ENCODE data around the gene PIGN. TPM values are rescaled to one million over a fixed set of nuclear protein-coding genes. Genes with fewer than 3 reads are reported as not detected.

PIGN gene
- total RNA-seq, 6 experiments from 2014 or later = 8.2 to 17.8 (median 13.0) TPM

- no peak overlapping the region for H3K27ac ChIP-seq
- H3K4me1 ChIP-seq = no peaks in the 10 kb centered on the region
- TF ChIP-seq POLR2A (IDR thresholded peaks at IDR 0.05) = no peak
- no peak for TF ChIP-seq CTCF (IDR thresholded peaks at IDR 0.05)
- H3K36me3 ChIP-seq = no peaks in the 10 kb centered on the region
- DNase-seq (no peak), ATAC-seq (no peak)
- H3K9me3 ChIP-seq = no peaks in the 10 kb centered on the region
- no peak overlapping the region for H3K4me3 ChIP-seq
- WGBS (ENCODE audit: insufficient coverage, low coverage, low lambda C conversion rate, missing lambda C conversion rate) = 36% methylated on average over 5 of the region's 6 CpGs
- intact Hi-C loops (cut with DNase I) = no loop called here
- H3K27me3 ChIP-seq = no peaks in the 10 kb centered on the region
These were observed 169.2 kb downstream of the PIGN start for GRCh38 chr18:62017618-62018017.

- H3K9me3 ChIP-seq = no peaks in the 10 kb centered on the region
- no peaks in the 10 kb centered on the region for H3K27me3 ChIP-seq
- no peak overlapping the region for H3K4me3 ChIP-seq
- H3K27ac ChIP-seq = no peak overlapping the region
- ATAC-seq (no peak), DNase-seq (no peak)
- no peaks in the 10 kb centered on the region for H3K4me1 ChIP-seq
- no peaks in the 10 kb centered on the region for H3K36me3 ChIP-seq
- 71% methylated on average over 6 of the region's 6 CpGs for WGBS (ENCODE audit: insufficient coverage, low coverage, low lambda C conversion rate, missing lambda C conversion rate)
- no peak for TF ChIP-seq POLR2A (IDR thresholded peaks at IDR 0.05)
- TF ChIP-seq CTCF (IDR thresholded peaks at IDR 0.05) = no peak
- intact Hi-C loops (cut with DNase I) = no loop called here
These were observed 175.4 kb downstream of the PIGN start for GRCh38 chr18:62011416-62011815.

- intact Hi-C loops (cut with DNase I) = no loop called here
- 63% methylated on average over 3 of the region's 3 CpGs for WGBS (ENCODE audit: insufficient coverage, low coverage, low lambda C conversion rate, missing lambda C conversion rate)
- DNase-seq = no peak
- H3K27me3 ChIP-seq = no peaks in the 10 kb centered on the region
- H3K4me3 ChIP-seq = no peak overlapping the region
- H3K4me1 ChIP-seq = no peaks in the 10 kb centered on the region
- ATAC-seq = no peak
- H3K9me3 ChIP-seq = no peaks in the 10 kb centered on the region
- no peaks in the 10 kb centered on the region for H3K36me3 ChIP-seq
- H3K27ac ChIP-seq = no peak overlapping the region
- TF ChIP-seq POLR2A (IDR thresholded peaks at IDR 0.05) (no peak), CTCF (IDR thresholded peaks at IDR 0.05) (no peak)
These were observed 177.3 kb downstream of the PIGN start for GRCh38 chr18:62009521-62009920.

GRCh38 chr18:62001396-62001795 is 185.5 kb downstream of the PIGN start:
- TF ChIP-seq POLR2A (IDR thresholded peaks at IDR 0.05) (no peak), CTCF (IDR thresholded peaks at IDR 0.05) (no peak)
- H3K27ac ChIP-seq = no peak overlapping the region
- no peaks in the 10 kb centered on the region for H3K27me3 ChIP-seq
- no peak for DNase-seq
- intact Hi-C loops (cut with DNase I) = no loop called here
- no peak overlapping the region for H3K4me3 ChIP-seq
- H3K36me3 ChIP-seq = no peaks in the 10 kb centered on the region
- H3K4me1 ChIP-seq = peaks cover 0 to 9% (median 0%) of the 10 kb centered on the region in 4 donors
- ATAC-seq = no peak
- no peaks in the 10 kb centered on the region for H3K9me3 ChIP-seq

- no peak for TF ChIP-seq CTCF (IDR thresholded peaks at IDR 0.05)
- no peak for TF ChIP-seq POLR2A (IDR thresholded peaks at IDR 0.05)
- Histone ChIP-seq H3K4me3 (no peak overlapping the region), H3K4me1 (peaks cover 0 to 9% (median 0%) of the 10 kb centered on the region in 4 donors), H3K27ac (no peak overlapping the region), H3K36me3 (no peaks in the 10 kb centered on the region), H3K9me3 (no peaks in the 10 kb centered on the region), H3K27me3 (no peaks in the 10 kb centered on the region)
- intact Hi-C loops (cut with DNase I) = no loop called here
- DNase-seq (no peak), ATAC-seq (peak in 1 of 4 donors; percentile 52)
These were observed 187.9 kb downstream of the PIGN start for GRCh38 chr18:61998957-61999356.
